ENCODE measurements around the gene LACTBL1.

LACTBL1 gene

GRCh38 chr1:22913421-22914141 lies 59.1 kb downstream of the LACTBL1 start:
- no peak for DNase-seq (ENCODE audit: low read depth, low spot score)

- DNase-seq (ENCODE audit: low read depth, low spot score) = no peak
Observed at GRCh38 chr1:22912311-22912710, 60.4 kb downstream of the LACTBL1 start.

GRCh38 chr1:22910986-22911651 lies 61.5 kb downstream of the LACTBL1 start:
- DNase-seq (ENCODE audit: low read depth, low spot score) = no peak

- no peak for DNase-seq (ENCODE audit: low read depth, low spot score)
Observed at GRCh38 chr1:22910286-22910685, 62.4 kb downstream of the LACTBL1 start.

DNA sequence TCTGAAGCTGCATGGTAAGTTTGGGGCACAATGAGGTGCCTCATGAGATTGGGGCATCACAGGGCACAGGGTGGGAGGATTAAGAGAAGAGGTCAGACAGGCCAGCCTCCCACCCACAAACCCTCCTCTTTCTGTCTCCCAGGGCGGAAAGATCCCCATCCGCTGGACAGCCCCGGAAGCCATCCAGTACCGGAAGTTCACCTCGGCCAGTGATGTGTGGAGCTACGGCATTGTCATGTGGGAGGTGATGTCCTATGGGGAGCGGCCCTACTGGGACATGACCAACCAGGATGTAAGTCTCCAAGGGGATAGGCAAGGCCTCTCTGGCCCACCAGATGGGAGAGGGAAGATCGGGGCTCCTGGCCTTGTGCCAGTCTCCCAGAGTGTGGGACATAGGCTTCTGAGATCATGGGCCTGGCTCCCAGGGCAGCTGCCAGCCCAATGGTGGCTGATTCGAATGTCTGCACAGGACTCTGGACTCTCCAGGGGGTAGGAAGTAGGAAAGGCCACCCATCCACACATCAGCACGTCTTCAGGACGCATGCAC lies 63.7 kb downstream of the LACTBL1 start:
- DNase-seq (ENCODE audit: low read depth, low spot score) = no peak

DNA sequence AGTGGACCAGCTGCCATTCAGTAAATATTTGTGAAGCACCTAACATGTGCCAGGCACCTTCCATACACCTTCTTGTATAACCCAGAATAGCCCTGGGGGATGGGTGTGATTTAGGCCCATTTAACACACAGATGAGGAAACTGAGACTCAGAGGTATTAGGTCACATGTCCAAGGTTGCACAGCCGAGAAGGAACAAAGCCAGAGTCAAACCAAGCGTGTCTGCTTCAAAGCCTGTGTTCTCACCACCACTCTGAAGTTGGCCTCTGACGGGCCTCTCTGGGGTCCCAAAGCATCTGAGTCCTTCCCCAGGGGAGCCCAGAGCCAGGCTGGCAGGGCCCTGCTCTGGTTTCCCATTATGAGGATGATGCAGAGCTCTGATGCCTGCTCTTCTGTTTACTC lies 65.1 kb downstream of the LACTBL1 start:
- no peak for DNase-seq (ENCODE audit: low read depth, low spot score)

DNA sequence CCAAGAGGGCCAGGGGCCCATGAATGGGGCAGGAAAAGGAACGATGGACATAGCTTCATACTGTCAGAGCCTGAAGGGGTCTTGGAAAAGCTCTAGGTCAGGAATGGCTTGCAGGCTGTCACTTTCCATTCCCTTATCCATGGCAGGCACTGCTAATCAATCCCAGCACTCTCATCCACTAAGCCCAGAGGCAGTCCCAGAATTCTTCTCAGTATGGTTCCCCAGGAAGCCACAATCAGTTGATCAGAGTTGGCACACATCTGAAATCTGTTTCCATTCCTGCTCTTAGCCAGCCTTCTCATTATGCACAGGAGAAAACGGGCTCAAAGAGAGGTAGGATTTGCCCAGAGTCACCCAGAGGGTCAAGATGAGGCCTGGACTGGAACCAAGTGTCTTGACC lies 65.7 kb downstream of the LACTBL1 start:
- no peak for DNase-seq (ENCODE audit: low read depth, low spot score)

DNA sequence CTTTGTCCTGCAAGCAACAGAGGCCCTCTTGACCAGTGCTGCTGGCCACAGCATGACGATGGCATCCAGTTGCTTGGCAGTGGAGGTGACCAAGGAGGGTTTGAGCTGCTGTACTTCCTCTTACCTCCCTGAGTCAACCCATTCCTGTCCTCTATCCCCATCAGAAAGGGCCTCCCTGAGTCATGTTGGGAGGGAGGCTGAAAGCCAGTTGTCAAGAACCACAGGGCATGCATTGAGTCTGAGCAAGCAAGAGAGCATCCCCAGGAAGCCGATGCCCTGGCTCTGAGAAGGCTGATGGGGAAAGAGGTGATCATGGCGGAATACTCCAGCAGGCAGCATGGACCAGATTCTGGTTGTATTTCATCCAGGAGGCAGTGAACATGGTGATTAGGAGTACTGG lies 69.6 kb downstream of the LACTBL1 start:
- DNase-seq (ENCODE audit: low read depth, low spot score) = no peak
